Cardiac septum (tissue), 1 donor: ENCODE data around the gene GAPT. TPM values are rescaled to one million over a fixed set of nuclear protein-coding genes. Genes with fewer than 3 reads are reported as not detected.

Source experiments
- DNase-seq: peaks from one replicate; pipeline ENCODE4 v3.0.0-alpha.2; 2020; ENCODE audit warnings: low spot score
- intact Hi-C: fragments of 100-400 bp; cut with DNase I; formaldehyde crosslinking; loops from one replicate; pipeline ENCODE4 v1.14.0; 2022
- total RNA-seq: library from RNA; stranded (reverse); fragmentation: NEBNext Ultra II Directional; extraction: Animal tissue kit (Norgen Biotek cat#: 25700); gene quantifications from one replicate; pipeline ENCODE4 v1.2.1, GENCODE V29; 2021
- donor health status: DM: no; HTN: no; CAD: no.

The GAPT gene
- total RNA-seq, 1 donor from 2014 or later, result 0.27 TPM

GRCh38 chr5:58459146-58460001, 31.9 kb upstream of the GAPT start:
- intact Hi-C loops, result loop anchor here (1.0 to 10.0 kb wide), 12 partner anchors 95 to 1555 kb away; partner anchors contain the start of gene SETD9
- peak; percentile 78 for DNase-seq

GRCh38 chr5:58460002-58460731, 31.1 kb upstream of the GAPT start, which contains the start of gene PLK2:
TSS of gene PLK2 (minus strand) at chr5:58460086. CDS start at chr5:58459959, 127 bp downstream.
- peak; percentile 99 for DNase-seq
- intact Hi-C loops, result loop anchor here (1.0 to 10.0 kb wide), 6 partner anchors 443 to 1555 kb away; partner anchors contain the start of gene SETD9

GRCh38 chr5:58460732-58461286, 30.4 kb upstream of the GAPT start:
- intact Hi-C loops, result loop anchor here (1.0 to 10.0 kb wide), 7 partner anchors 444 to 1556 kb away; partner anchors contain the start of gene SETD9
- DNase-seq, result peak; percentile 96

GRCh38 chr5:58462154-58462553, 29.1 kb upstream of the GAPT start:
- intact Hi-C loops, result loop anchor here (5.0 to 10.0 kb wide), 2 partner anchors 445 to 1557 kb away; partner anchors contain the start of gene SETD9
- DNase-seq, result no peak

GRCh38 chr5:58462623-58463230, 28.5 kb upstream of the GAPT start:
- intact Hi-C loops, result loop anchor here (5.0 to 10.0 kb wide), 2 partner anchors 445 to 1558 kb away; partner anchors contain the start of gene SETD9
- DNase-seq, result no peak

- intact Hi-C loops, result loop anchor here (10.0 kb wide), 1 partner anchor 1562 kb away; the partner anchor contains the start of gene SETD9
- no peak for DNase-seq
These were observed 24.3 kb upstream of the GAPT start for GRCh38 chr5:58466939-58467338.

- intact Hi-C loops, result loop anchor here (10.0 kb wide), 1 partner anchor 1565 kb away; the partner anchor contains the start of gene SETD9
These were observed 21.3 kb upstream of the GAPT start for GRCh38 chr5:58469896-58470295.

GRCh38 chr5:58475404-58475803, 15.8 kb upstream of the GAPT start:
- intact Hi-C loops, result no loop called here
- DNase-seq, result no peak

More at GRCh38 chr5:58469896-58470295, 21.3 kb upstream of the GAPT start:
- no peak for DNase-seq

- intact Hi-C loops, result no loop called here
- DNase-seq, result no peak
These were observed 13.4 kb upstream of the GAPT start for GRCh38 chr5:58477760-58478376.

- DNase-seq, result no peak
- intact Hi-C loops, result no loop called here
These were observed 10.1 kb upstream of the GAPT start for GRCh38 chr5:58481066-58481676.

- intact Hi-C loops, result no loop called here
- DNase-seq, result no peak
These were observed 9.4 kb upstream of the GAPT start for GRCh38 chr5:58481828-58482227.

GRCh38 chr5:58482536-58482935, 8.7 kb upstream of the GAPT start:
- no peak for DNase-seq
- intact Hi-C loops, result no loop called here

GRCh38 chr5:58484505-58484904, 6.7 kb upstream of the GAPT start:
- DNase-seq, result no peak
- intact Hi-C loops, result no loop called here

GRCh38 chr5:58486290-58486689, 4.9 kb upstream of the GAPT start:
- no peak for DNase-seq
- intact Hi-C loops, result no loop called here

- intact Hi-C loops, result loop anchor here (10.0 kb wide), 1 partner anchor 324 kb away; no protein-coding TSS in a partner anchor
- no peak for DNase-seq
These were observed 709 bp upstream of the GAPT start for GRCh38 chr5:58490402-58491050.

GRCh38 chr5:58493141-58493540, 1.9 kb downstream of the GAPT start:
- no peak for DNase-seq
- intact Hi-C loops, result loop anchor here (10.0 kb wide), 1 partner anchor 322 kb away; no protein-coding TSS in a partner anchor

GRCh38 chr5:58496488-58496887, 5.3 kb downstream of the GAPT start:
- no peak for DNase-seq
- intact Hi-C loops, result loop anchor here (10.0 kb wide), 1 partner anchor 318 kb away; no protein-coding TSS in a partner anchor

- DNase-seq, result no peak
- intact Hi-C loops, result loop anchor here (10.0 kb wide), 1 partner anchor 317 kb away; no protein-coding TSS in a partner anchor
These were observed 6.2 kb downstream of the GAPT start for GRCh38 chr5:58497386-58497785.
